ENCODE results near the gene RFESD. TPM values are rescaled to one million over a fixed set of nuclear protein-coding genes. Genes with fewer than 3 reads are reported as not detected.

RFESD gene
- polyA plus RNA-seq, 3 donors: 0.15 to 1.4 (median 0.24) TPM

GRCh38 chr5:95660060-95660459 lies 13.5 kb downstream of the RFESD start:
- Histone ChIP-seq H3K27me3 (ENCODE audit: control insufficient read depth in 2 of 2, insufficient read depth in 2 of 2, low read length in 2 of 2) (no peaks in the 10 kb centered on the region), H3K4me1 (ENCODE audit: control insufficient read depth in 1 of 2, insufficient read depth in 2 of 2, low read length in 2 of 2) (no peaks in the 10 kb centered on the region), H3K9me3 (replicated peaks in 1 of 2; ENCODE audit: control insufficient read depth in 1 of 2, insufficient read depth in 1 of 2, low read length in 2 of 2) (no peaks in the 10 kb centered on the region), H3K79me2 (ENCODE audit: insufficient read depth, low read length) (no peaks in the 10 kb centered on the region), H3K9ac (ENCODE audit: insufficient read depth, low read length, poor library complexity, severe bottlenecking) (no peak overlapping the region), H3K27ac (ENCODE audit: low read depth in 1 of 2, low read length in 2 of 2) (no peak overlapping the region), H3K36me3 (replicated peaks in 1 of 2; ENCODE audit: control insufficient read depth in 1 of 2, insufficient read depth in 2 of 2, low read length in 2 of 2) (no peaks in the 10 kb centered on the region), H4K20me1 (ENCODE audit: insufficient read depth, low read length) (no peaks in the 10 kb centered on the region), H2AFZ (ENCODE audit: insufficient read depth, low read depth, low read length, poor library complexity, severe bottlenecking) (no peak overlapping the region), H3K4me3 (replicated peaks in 1 of 3; ENCODE audit: low read depth in 2 of 3, low read length in 3 of 3) (no peak overlapping the region), H3K4me2 (replicated peaks; ENCODE audit: extremely low read depth, low read length, poor library complexity, severe bottlenecking) (no peak overlapping the region)
- Mint-ChIP-seq H3K27ac (no peak overlapping the region), H3K27me3 (ENCODE audit: low read depth in 3 of 3) (no peaks in the 10 kb centered on the region), H3K36me3 (no peaks in the 10 kb centered on the region), H3K4me1 (no peaks in the 10 kb centered on the region), H3K9me3 (no peaks in the 10 kb centered on the region), H3K4me3 (no peak overlapping the region)
- TF ChIP-seq CTCF (IDR thresholded peaks at IDR 0.05): no peak
- no peak for DNase-seq
- WGBS (ENCODE audit: insufficient coverage): no CpG with 5 or more reads among the region's 2 CpGs
- intact Hi-C loops (cut with micrococcal nuclease): loop anchor here in 1 of 2 donors (5.0 kb wide), 1 partner anchor 937 kb away; no protein-coding TSS in a partner anchor

- Histone ChIP-seq H3K27me3 (ENCODE audit: control insufficient read depth in 2 of 2, insufficient read depth in 2 of 2, low read length in 2 of 2) (no peaks in the 10 kb centered on the region), H3K9me3 (replicated peaks in 1 of 2; ENCODE audit: control insufficient read depth in 1 of 2, insufficient read depth in 1 of 2, low read length in 2 of 2) (no peaks in the 10 kb centered on the region), H3K4me2 (replicated peaks; ENCODE audit: extremely low read depth, low read length, poor library complexity, severe bottlenecking) (no peak overlapping the region), H4K20me1 (ENCODE audit: insufficient read depth, low read length) (no peaks in the 10 kb centered on the region), H3K4me3 (replicated peaks in 1 of 3; ENCODE audit: low read depth in 2 of 3, low read length in 3 of 3) (no peak overlapping the region), H3K79me2 (ENCODE audit: insufficient read depth, low read length) (no peaks in the 10 kb centered on the region), H3K9ac (ENCODE audit: insufficient read depth, low read length, poor library complexity, severe bottlenecking) (no peak overlapping the region), H3K27ac (ENCODE audit: low read depth in 1 of 2, low read length in 2 of 2) (no peak overlapping the region), H2AFZ (ENCODE audit: insufficient read depth, low read depth, low read length, poor library complexity, severe bottlenecking) (no peak overlapping the region), H3K4me1 (ENCODE audit: control insufficient read depth in 1 of 2, insufficient read depth in 2 of 2, low read length in 2 of 2) (peaks cover 3 to 10% of the 10 kb centered on the region in 2 donors), H3K36me3 (replicated peaks in 1 of 2; ENCODE audit: control insufficient read depth in 1 of 2, insufficient read depth in 2 of 2, low read length in 2 of 2) (no peaks in the 10 kb centered on the region)
- TF ChIP-seq CTCF (IDR thresholded peaks at IDR 0.05): no peak
- peaks cover 5% of the 10 kb centered on the region for H3K4me1 Mint-ChIP-seq
- H3K9me3 Mint-ChIP-seq: no peaks in the 10 kb centered on the region
- H3K27ac Mint-ChIP-seq: no peak overlapping the region
- DNase-seq: no peak
- intact Hi-C loops (cut with micrococcal nuclease): loop anchor here in 1 of 2 donors (5.0 kb wide), 1 partner anchor 934 kb away; no protein-coding TSS in a partner anchor
- no peak overlapping the region for H3K4me3 Mint-ChIP-seq
- no peaks in the 10 kb centered on the region for H3K27me3 Mint-ChIP-seq (ENCODE audit: low read depth in 3 of 3)
- no peaks in the 10 kb centered on the region for H3K36me3 Mint-ChIP-seq
Measured at GRCh38 chr5:95662946-95663345, 16.4 kb downstream of the RFESD start.
